ENCODE measurements around the gene ALKBH4.

ALKBH4 gene

GRCh38 chr7:102468478-102469350, 4.1 kb upstream of the ALKBH4 start:
- no peaks in the 10 kb centered on the region for H3K27me3 ChIP-seq
- DNase-seq: peak in 1 of 2 donors; percentile 61
- intact Hi-C loops (cut with DNase I; ENCODE audit: low total_unique reads): no loop called here
- TF ChIP-seq CTCF (IDR thresholded peaks at IDR 0.05): no peak
- H3K4me1 ChIP-seq: peaks cover 0 to 23% (median 15%) of the 10 kb centered on the region in 4 donors
- H3K9me3 ChIP-seq: no peaks in the 10 kb centered on the region
- peaks cover 5 to 58% (median 26%) of the 10 kb centered on the region in 3 donors for H3K36me3 ChIP-seq
- H3K4me3 ChIP-seq: no peak overlapping the region
- no peak overlapping the region for H3K27ac ChIP-seq

GRCh38 chr7:102467581-102468477, 3.2 kb upstream of the ALKBH4 start:
- no peaks in the 10 kb centered on the region for H3K27me3 ChIP-seq
- H3K9me3 ChIP-seq: no peaks in the 10 kb centered on the region
- no peak overlapping the region for H3K27ac ChIP-seq
- no peak for TF ChIP-seq CTCF (IDR thresholded peaks at IDR 0.05)
- peaks cover 0 to 50% (median 17%) of the 10 kb centered on the region in 3 donors for H3K36me3 ChIP-seq
- intact Hi-C loops (cut with DNase I; ENCODE audit: low total_unique reads): no loop called here
- DNase-seq: peak in 1 of 2 donors; percentile 59
- no peak overlapping the region for H3K4me3 ChIP-seq
- peaks cover 0 to 31% (median 21%) of the 10 kb centered on the region in 4 donors for H3K4me1 ChIP-seq

- intact Hi-C loops (cut with DNase I; ENCODE audit: low total_unique reads): no loop called here
- Histone ChIP-seq H3K4me3 (peak overlapping the region; percentile 85 to 97), H3K27me3 (no peaks in the 10 kb centered on the region), H3K9me3 (no peaks in the 10 kb centered on the region), H3K4me1 (peaks cover 0 to 31% (median 24%) of the 10 kb centered on the region in 4 donors), H3K36me3 (peaks cover 0 to 34% (median 8%) of the 10 kb centered on the region in 3 donors), H3K27ac (no peak overlapping the region)
- no peak for DNase-seq
- no peak for TF ChIP-seq CTCF (IDR thresholded peaks at IDR 0.05)
Observed at GRCh38 chr7:102466097-102466496, 1.4 kb upstream of the ALKBH4 start.

- Histone ChIP-seq H3K27ac (peak overlapping the region; percentile 77 to 85), H3K4me3 (peak overlapping the region; percentile 85 to 97), H3K27me3 (no peaks in the 10 kb centered on the region), H3K9me3 (no peaks in the 10 kb centered on the region), H3K4me1 (peaks cover 0 to 31% (median 24%) of the 10 kb centered on the region in 4 donors), H3K36me3 (peaks cover 5 to 22% (median 9%) of the 10 kb centered on the region in 3 donors)
- no peak for DNase-seq
- intact Hi-C loops (cut with DNase I; ENCODE audit: low total_unique reads): no loop called here
- TF ChIP-seq CTCF (IDR thresholded peaks at IDR 0.05): no peak
Observed at GRCh38 chr7:102463841-102464576, 654 bp downstream of the ALKBH4 start.

GRCh38 chr7:102460467-102460866, 4.2 kb downstream of the ALKBH4 start:
- H3K9me3 ChIP-seq: no peaks in the 10 kb centered on the region
- no peak for TF ChIP-seq CTCF (IDR thresholded peaks at IDR 0.05)
- peaks cover 0 to 22% (median 12%) of the 10 kb centered on the region in 4 donors for H3K4me1 ChIP-seq
- DNase-seq: no peak
- H3K4me3 ChIP-seq: no peak overlapping the region
- H3K27me3 ChIP-seq: no peaks in the 10 kb centered on the region
- peaks cover 34 to 44% (median 37%) of the 10 kb centered on the region in 3 donors for H3K36me3 ChIP-seq
- intact Hi-C loops (cut with DNase I; ENCODE audit: low total_unique reads): no loop called here
- H3K27ac ChIP-seq: no peak overlapping the region
